Hepatocyte (in vitro differentiated cells): Measurements from ENCODE around the gene RBM33.

ENCODE experiments used
- EZH2 ChIP-seq: fragments of 200-600 bp; sonication (generic); IDR thresholded peaks from 2 replicates; pipeline ENCODE4 v1.6.1; 2016; ENCODE audit warnings: antibody characterized with exemption, mild to moderate bottlenecking, borderline replicate concordance
- EZH2phosphoT487 ChIP-seq: fragments of 200-600 bp; sonication (generic); IDR thresholded peaks from one replicate; pipeline ENCODE4 v1.6.1; 2018; ENCODE audit warnings: antibody characterized with exemption, mild to moderate bottlenecking, low read depth, moderate library complexity; ENCODE audit not compliant: unreplicated experiment, severe bottlenecking
- TF ChIP-seq, protein P1 (sequence below): fragments of 200-600 bp; sonication (generic); IDR thresholded peaks from 2 replicates; pipeline ENCODE4 v1.5.1; 2016; ENCODE audit warnings: antibody characterized with exemption, mild to moderate bottlenecking; ENCODE audit not compliant: poor library complexity

DNA sequence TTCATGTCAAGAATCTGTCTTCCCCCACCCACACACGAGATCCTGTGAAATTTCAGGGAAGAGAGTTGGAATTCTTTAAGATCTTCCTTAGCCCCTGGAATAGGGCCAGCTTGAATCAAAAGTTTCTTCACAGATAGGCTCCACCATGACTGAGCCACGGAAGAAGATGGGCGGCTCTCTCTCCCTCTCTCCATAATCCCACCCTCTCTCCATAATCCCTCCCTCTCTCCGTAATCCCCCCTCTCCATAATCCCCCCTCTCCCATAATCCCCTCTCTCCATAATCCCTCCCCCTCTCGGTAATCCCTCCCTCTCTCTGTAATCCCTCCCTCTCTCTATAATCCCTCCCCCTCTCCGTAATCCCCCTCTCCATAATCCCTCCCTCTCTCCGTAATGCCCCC is 147.4 kb downstream of the RBM33 start:
- TF ChIP-seq, protein P1, sequence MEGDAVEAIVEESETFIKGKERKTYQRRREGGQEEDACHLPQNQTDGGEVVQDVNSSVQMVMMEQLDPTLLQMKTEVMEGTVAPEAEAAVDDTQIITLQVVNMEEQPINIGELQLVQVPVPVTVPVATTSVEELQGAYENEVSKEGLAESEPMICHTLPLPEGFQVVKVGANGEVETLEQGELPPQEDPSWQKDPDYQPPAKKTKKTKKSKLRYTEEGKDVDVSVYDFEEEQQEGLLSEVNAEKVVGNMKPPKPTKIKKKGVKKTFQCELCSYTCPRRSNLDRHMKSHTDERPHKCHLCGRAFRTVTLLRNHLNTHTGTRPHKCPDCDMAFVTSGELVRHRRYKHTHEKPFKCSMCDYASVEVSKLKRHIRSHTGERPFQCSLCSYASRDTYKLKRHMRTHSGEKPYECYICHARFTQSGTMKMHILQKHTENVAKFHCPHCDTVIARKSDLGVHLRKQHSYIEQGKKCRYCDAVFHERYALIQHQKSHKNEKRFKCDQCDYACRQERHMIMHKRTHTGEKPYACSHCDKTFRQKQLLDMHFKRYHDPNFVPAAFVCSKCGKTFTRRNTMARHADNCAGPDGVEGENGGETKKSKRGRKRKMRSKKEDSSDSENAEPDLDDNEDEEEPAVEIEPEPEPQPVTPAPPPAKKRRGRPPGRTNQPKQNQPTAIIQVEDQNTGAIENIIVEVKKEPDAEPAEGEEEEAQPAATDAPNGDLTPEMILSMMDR: no peak
- TF ChIP-seq EZH2 (no peak), EZH2phosphoT487 (no peak)
